ENCODE results near the gene ARL14EPL.

ARL14EPL gene

DNA sequence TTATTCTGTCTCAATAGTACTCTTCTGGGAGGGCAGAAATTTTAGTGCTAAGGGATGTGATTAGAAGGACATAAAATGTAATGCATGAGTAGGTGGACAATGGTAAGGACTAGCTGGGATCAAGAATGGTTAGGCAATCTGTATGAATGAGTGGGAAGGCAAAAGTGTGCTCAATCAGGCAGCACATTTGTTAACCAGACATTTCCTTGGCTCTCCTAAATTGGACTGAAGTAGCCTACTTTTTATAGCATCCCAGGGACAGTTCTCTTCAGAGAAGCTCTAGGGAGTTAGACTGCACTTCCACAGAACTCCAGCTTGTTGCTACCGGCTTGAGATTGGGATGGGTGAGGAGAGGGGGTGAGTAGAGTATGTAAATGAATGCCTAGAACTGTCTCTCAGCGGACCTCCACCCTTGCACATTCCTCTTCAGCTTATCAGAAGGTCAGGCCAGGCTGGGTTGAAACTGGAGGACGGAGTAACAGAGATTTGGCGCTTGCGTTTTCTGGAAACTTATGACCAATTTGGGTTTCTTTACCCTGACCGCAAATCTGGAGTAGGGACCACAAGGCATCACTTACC lies 19.0 kb upstream of the ARL14EPL start:
- Histone ChIP-seq H3K27me3 (ENCODE audit: insufficient read depth, low read depth, severe bottlenecking) (no peaks in the 10 kb centered on the region), H3K36me3 (no peaks in the 10 kb centered on the region), H3K9me3 (ENCODE audit: severe bottlenecking) (no peaks in the 10 kb centered on the region), H3K4me3 (ENCODE audit: low read depth, low read length) (no peak overlapping the region), H3K27ac (no peak overlapping the region)
- TF ChIP-seq, protein P1, sequence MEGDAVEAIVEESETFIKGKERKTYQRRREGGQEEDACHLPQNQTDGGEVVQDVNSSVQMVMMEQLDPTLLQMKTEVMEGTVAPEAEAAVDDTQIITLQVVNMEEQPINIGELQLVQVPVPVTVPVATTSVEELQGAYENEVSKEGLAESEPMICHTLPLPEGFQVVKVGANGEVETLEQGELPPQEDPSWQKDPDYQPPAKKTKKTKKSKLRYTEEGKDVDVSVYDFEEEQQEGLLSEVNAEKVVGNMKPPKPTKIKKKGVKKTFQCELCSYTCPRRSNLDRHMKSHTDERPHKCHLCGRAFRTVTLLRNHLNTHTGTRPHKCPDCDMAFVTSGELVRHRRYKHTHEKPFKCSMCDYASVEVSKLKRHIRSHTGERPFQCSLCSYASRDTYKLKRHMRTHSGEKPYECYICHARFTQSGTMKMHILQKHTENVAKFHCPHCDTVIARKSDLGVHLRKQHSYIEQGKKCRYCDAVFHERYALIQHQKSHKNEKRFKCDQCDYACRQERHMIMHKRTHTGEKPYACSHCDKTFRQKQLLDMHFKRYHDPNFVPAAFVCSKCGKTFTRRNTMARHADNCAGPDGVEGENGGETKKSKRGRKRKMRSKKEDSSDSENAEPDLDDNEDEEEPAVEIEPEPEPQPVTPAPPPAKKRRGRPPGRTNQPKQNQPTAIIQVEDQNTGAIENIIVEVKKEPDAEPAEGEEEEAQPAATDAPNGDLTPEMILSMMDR (IDR thresholded peaks at IDR 0.05; ENCODE audit: low read depth, low read length): no peak
- DNase-seq: no peak

DNA sequence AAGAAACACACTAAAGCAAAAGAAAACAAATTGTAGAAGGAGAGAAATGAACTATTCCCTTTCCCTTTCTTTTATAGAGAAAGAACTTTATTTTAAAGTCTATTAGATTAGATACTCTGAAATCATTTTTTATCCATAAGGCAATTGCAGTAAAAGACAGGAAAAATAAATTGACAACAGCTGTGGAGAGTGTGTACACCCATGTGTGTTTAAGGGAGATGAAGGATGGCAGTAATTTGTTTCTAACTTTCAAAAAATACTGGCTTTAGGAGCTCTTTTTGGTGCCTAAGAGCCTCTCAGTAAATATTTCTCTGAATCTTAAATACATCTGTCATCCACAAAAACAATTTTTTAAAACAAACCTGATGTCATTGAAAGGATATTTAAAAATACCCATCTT lies 18.3 kb upstream of the ARL14EPL start:
- no peak overlapping the region for H3K27ac ChIP-seq
- H3K27me3 ChIP-seq (ENCODE audit: insufficient read depth, low read depth, severe bottlenecking): no peaks in the 10 kb centered on the region
- no peaks in the 10 kb centered on the region for H3K9me3 ChIP-seq (ENCODE audit: severe bottlenecking)
- DNase-seq: no peak
- TF ChIP-seq, protein P1 (IDR thresholded peaks at IDR 0.05; ENCODE audit: low read depth, low read length): no peak
- no peak overlapping the region for H3K4me3 ChIP-seq (ENCODE audit: low read depth, low read length)
- H3K36me3 ChIP-seq: no peaks in the 10 kb centered on the region

DNA sequence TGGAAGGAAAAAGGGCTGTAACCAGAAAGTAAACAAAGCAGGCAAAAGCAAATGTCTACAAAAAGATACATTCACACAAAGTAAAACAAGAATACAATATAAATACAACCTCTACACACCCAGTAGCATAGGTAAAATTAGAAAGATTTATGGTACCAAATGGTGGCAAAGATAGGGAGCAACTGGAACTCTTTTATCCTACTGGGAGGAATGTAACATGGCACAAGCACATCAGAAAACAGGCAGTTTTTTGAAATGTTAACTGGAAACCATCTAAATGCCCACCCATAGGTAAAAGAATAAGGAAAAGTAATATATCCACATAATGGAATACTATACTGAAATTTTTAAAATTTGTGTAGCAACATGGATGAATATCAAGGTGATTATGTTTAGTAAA lies 8.7 kb upstream of the ARL14EPL start:
- TF ChIP-seq, protein P1 (IDR thresholded peaks at IDR 0.05; ENCODE audit: low read depth, low read length): no peak

DNA sequence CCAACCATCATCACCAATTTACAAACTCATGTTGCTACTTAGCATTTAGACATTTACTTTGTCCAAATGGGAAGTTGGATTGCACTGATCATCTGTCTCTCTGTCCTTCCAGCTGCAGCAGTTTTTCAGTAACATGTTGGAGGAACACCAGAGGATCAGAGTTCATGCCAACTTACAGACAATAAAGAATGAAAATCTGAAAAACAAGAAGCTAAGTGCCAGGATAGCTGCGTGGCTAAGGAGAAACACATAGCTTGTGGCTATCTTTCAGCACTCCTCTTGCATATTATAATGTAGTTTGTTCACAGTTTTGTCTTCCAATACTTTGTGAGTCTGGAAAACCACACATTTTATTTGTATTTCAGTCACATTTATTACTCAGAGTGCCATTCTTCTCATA lies 6.4 kb upstream of the ARL14EPL start:
- H3K4me3 ChIP-seq (ENCODE audit: low read depth, low read length): no peak overlapping the region
- TF ChIP-seq, protein P1 (IDR thresholded peaks at IDR 0.05; ENCODE audit: low read depth, low read length): no peak
- H3K9me3 ChIP-seq (ENCODE audit: severe bottlenecking): no peaks in the 10 kb centered on the region
- H3K27me3 ChIP-seq (ENCODE audit: insufficient read depth, low read depth, severe bottlenecking): no peaks in the 10 kb centered on the region
- DNase-seq: no peak
- no peak overlapping the region for H3K27ac ChIP-seq
- H3K36me3 ChIP-seq: no peaks in the 10 kb centered on the region

More for the DNA sequence above, 8.7 kb upstream of the ARL14EPL start:
- Histone ChIP-seq H3K9me3 (ENCODE audit: severe bottlenecking) (no peaks in the 10 kb centered on the region), H3K27me3 (ENCODE audit: insufficient read depth, low read depth, severe bottlenecking) (no peaks in the 10 kb centered on the region), H3K4me3 (ENCODE audit: low read depth, low read length) (no peak overlapping the region), H3K27ac (no peak overlapping the region), H3K36me3 (no peaks in the 10 kb centered on the region)
- DNase-seq: no peak

DNA sequence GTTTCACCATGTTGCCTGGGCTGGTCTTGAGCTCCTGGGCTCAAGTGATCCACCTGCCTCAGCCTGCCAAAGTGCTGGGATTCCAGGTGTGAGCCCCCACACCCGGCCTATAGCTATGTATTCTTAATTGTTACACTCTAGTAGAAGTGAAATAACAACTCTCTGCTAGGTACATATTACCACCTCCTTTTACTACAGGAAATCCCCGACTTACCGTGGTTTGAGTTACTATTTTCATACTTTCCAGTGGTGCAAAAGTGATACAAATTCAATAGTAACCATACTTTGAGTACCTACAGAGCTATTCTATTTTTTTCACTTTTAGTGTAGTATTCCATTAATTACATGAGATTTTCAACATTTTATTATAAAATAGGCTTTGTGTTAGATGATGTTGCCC lies 719 bp downstream of the ARL14EPL start:
- Histone ChIP-seq H3K27me3 (ENCODE audit: insufficient read depth, low read depth, severe bottlenecking) (no peaks in the 10 kb centered on the region), H3K4me3 (ENCODE audit: low read depth, low read length) (no peak overlapping the region), H3K27ac (no peak overlapping the region), H3K9me3 (ENCODE audit: severe bottlenecking) (no peaks in the 10 kb centered on the region), H3K36me3 (no peaks in the 10 kb centered on the region)
- no peak for DNase-seq
- TF ChIP-seq, protein P1 (IDR thresholded peaks at IDR 0.05; ENCODE audit: low read depth, low read length): no peak

DNA sequence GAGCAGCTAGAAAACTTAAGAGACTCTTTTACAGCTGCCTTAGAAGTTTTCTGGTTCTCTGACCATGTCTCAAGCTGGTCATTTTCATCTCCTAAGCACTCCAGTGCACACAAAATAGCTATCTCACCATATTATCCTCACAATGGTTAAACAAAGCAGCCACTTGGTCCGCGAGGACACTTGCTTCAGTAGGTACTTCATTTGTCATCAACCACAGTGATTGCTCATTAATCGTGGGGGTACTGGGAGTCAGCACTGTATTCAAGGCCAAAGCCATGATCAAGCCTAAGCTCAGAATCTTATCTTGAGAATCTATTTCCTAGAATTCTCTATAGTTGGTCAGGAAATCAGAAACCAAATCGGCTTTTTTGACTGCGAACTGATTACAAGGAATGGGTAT lies 2.9 kb downstream of the ARL14EPL start:
- H3K4me3 ChIP-seq (ENCODE audit: low read depth, low read length): no peak overlapping the region
- TF ChIP-seq, protein P1 (IDR thresholded peaks at IDR 0.05; ENCODE audit: low read depth, low read length): no peak
- H3K9me3 ChIP-seq (ENCODE audit: severe bottlenecking): no peaks in the 10 kb centered on the region
- DNase-seq: no peak
- H3K27ac ChIP-seq: no peak overlapping the region
- H3K27me3 ChIP-seq (ENCODE audit: insufficient read depth, low read depth, severe bottlenecking): no peaks in the 10 kb centered on the region
- H3K36me3 ChIP-seq: no peaks in the 10 kb centered on the region

Data from WERI-Rb-1 (cell line).